AG09309 (cell line): ENCODE results near the gene PCDH7.
A peak's percentile ranks its signal among the peaks of the same experiment; 100 is the strongest.

Experiments used
- DNase-seq: peaks from one replicate; pipeline ENCODE4 v3.0.0-alpha.2; 2010; ENCODE audit warnings: low read depth
- H3K4me3 ChIP-seq: 2 replicates; pipeline ENCODE4 v1.5.1; 2011; ENCODE audit warnings: mild to moderate bottlenecking, low read depth, low read length, moderate library complexity; ENCODE audit not compliant: control insufficient read depth
- CTCF ChIP-seq: IDR thresholded peaks from 2 replicates; pipeline ENCODE4 v1.5.1; 2011; ENCODE audit warnings: mild to moderate bottlenecking, low read depth, low read length, inconsistent platforms; ENCODE audit not compliant: insufficient read depth, control insufficient read depth; ENCODE audit errors: missing control alignments

The PCDH7 gene

GRCh38 chr4:30721185-30722091 is 1.3 kb downstream of the PCDH7 start:
- H3K4me3 ChIP-seq: peak overlapping the region; percentile 95
- DNase-seq: no peak
- TF ChIP-seq CTCF: no peak

- DNase-seq: no peak
- H3K4me3 ChIP-seq: peak overlapping the region; percentile 95
- TF ChIP-seq CTCF: no peak
These were observed 1.9 kb downstream of the PCDH7 start for GRCh38 chr4:30722092-30722358.

GRCh38 chr4:30722359-30723200 is 2.4 kb downstream of the PCDH7 start:
- DNase-seq: no peak
- peak overlapping the region; percentile 95 for H3K4me3 ChIP-seq
- no peak for TF ChIP-seq CTCF

- no peak for DNase-seq
- peak overlapping the region; percentile 95 for H3K4me3 ChIP-seq
- TF ChIP-seq CTCF: no peak
These were observed 3.2 kb downstream of the PCDH7 start for GRCh38 chr4:30723201-30723955.

- TF ChIP-seq CTCF: no peak
- DNase-seq: no peak
- H3K4me3 ChIP-seq: peak overlapping the region; percentile 33
These were observed 4.1 kb downstream of the PCDH7 start for GRCh38 chr4:30724247-30724646.

GRCh38 chr4:30725562-30725961 is 5.4 kb downstream of the PCDH7 start:
- no peak for TF ChIP-seq CTCF
- no peak for DNase-seq
- 0 out of 2 replicates have a peak overlapping the region, but pooled peaks have one; percentile 10 for H3K4me3 ChIP-seq
